ENCODE results near the gene SBF2. TPM values are rescaled to one million over a fixed set of nuclear protein-coding genes. Genes with fewer than 3 reads are reported as not detected.

The SBF2 gene
- total and polyA plus RNA-seq, 9 of the 15 experiments (the other 6 are each of a cell fraction or from before 2014, with no cell fraction given) = 0.80 to 9.5 (median 5.0) TPM

DNA sequence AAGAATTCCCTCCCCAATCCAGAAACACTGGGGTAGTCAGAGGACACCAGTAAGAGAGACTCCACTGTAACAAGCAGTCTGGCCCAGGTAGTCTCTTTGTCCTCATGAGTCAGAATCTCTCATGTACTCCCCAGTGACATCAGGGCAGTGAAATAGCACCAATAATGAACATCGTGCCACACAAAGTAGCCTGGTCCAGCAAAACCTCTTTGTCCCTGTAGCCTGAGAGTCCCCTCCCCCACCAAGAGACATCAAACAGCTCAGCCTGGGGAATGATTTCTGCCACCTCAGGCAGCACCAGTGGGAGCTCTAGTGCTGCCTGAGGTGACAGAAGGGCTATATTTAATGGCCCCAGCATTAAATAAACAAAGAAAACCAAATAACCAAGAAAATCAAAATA is 88.1 kb downstream of the SBF2 start (continued):
- TF ChIP-seq, protein P1, sequence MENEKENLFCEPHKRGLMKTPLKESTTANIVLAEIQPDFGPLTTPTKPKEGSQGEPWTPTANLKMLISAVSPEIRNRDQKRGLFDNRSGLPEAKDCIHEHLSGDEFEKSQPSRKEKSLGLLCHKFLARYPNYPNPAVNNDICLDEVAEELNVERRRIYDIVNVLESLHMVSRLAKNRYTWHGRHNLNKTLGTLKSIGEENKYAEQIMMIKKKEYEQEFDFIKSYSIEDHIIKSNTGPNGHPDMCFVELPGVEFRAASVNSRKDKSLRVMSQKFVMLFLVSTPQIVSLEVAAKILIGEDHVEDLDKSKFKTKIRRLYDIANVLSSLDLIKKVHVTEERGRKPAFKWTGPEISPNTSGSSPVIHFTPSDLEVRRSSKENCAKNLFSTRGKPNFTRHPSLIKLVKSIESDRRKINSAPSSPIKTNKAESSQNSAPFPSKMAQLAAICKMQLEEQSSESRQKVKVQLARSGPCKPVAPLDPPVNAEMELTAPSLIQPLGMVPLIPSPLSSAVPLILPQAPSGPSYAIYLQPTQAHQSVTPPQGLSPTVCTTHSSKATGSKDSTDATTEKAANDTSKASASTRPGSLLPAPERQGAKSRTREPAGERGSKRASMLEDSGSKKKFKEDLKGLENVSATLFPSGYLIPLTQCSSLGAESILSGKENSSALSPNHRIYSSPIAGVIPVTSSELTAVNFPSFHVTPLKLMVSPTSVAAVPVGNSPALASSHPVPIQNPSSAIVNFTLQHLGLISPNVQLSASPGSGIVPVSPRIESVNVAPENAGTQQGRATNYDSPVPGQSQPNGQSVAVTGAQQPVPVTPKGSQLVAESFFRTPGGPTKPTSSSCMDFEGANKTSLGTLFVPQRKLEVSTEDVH (IDR thresholded peaks at IDR 0.05; ENCODE audit: low read depth, partially characterized antibody) = no peak
- TF ChIP-seq, protein P2, sequence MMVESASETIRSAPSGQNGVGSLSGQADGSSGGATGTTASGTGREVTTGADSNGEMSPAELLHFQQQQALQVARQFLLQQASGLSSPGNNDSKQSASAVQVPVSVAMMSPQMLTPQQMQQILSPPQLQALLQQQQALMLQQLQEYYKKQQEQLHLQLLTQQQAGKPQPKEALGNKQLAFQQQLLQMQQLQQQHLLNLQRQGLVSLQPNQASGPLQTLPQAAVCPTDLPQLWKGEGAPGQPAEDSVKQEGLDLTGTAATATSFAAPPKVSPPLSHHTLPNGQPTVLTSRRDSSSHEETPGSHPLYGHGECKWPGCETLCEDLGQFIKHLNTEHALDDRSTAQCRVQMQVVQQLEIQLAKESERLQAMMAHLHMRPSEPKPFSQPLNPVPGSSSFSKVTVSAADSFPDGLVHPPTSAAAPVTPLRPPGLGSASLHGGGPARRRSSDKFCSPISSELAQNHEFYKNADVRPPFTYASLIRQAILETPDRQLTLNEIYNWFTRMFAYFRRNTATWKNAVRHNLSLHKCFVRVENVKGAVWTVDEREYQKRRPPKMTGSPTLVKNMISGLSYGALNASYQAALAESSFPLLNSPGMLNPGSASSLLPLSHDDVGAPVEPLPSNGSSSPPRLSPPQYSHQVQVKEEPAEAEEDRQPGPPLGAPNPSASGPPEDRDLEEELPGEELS (CRISPR knock-in tag; IDR thresholded peaks at IDR 0.05; ENCODE audit: borderline replicate concordance) = no peak
- TF ChIP-seq ZNF551 (CRISPR knock-in tag; IDR thresholded peaks at IDR 0.05) = no peak
- TF ChIP-seq, protein P3, sequence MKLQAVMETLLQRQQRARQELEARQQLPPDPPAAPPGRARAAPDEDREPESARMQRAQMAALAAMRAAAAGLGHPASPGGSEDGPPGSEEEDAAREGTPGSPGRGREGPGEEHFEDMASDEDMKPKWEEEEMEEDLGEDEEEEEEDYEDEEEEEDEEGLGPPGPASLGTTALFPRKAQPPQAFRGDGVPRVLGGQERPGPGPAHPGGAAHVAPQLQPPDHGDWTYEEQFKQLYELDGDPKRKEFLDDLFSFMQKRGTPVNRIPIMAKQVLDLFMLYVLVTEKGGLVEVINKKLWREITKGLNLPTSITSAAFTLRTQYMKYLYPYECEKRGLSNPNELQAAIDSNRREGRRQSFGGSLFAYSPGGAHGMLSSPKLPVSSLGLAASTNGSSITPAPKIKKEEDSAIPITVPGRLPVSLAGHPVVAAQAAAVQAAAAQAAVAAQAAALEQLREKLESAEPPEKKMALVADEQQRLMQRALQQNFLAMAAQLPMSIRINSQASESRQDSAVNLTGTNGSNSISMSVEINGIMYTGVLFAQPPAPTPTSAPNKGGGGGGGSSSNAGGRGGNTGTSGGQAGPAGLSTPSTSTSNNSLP (IDR thresholded peaks at IDR 0.05; ENCODE audit: borderline replicate concordance, low read depth, low read length) = no peak
- TF ChIP-seq ZNF707 (CRISPR knock-in tag; conservative IDR thresholded peaks at IDR 0.05) = no peak
